GM21447 (cell line): ENCODE data around the gene DLX4.

Experiments used
- ATAC-seq: cut with Tn5 transposase; IDR thresholded peaks from one replicate; pipeline ENCODE4 v1.9.1; 2021; ENCODE audit not compliant: unreplicated experiment

The DLX4 gene

GRCh38 chr17:49946208-49946607, 22.8 kb upstream of the DLX4 start:
- ATAC-seq = no peak

GRCh38 chr17:49946964-49947584, 21.9 kb upstream of the DLX4 start:
- no peak for ATAC-seq

GRCh38 chr17:49949634-49950033, 19.4 kb upstream of the DLX4 start:
- no peak for ATAC-seq

GRCh38 chr17:49951362-49952082, 17.5 kb upstream of the DLX4 start:
- no peak for ATAC-seq

- no peak for ATAC-seq
These were observed 16.6 kb upstream of the DLX4 start for GRCh38 chr17:49952209-49952911.

GRCh38 chr17:49952912-49953497, 16.0 kb upstream of the DLX4 start:
- ATAC-seq = no peak

- no peak for ATAC-seq
These were observed 13.8 kb upstream of the DLX4 start for GRCh38 chr17:49955157-49955556.

- ATAC-seq = no peak
These were observed 12.2 kb upstream of the DLX4 start for GRCh38 chr17:49956780-49957179.

- ATAC-seq = no peak
These were observed 11.6 kb upstream of the DLX4 start for GRCh38 chr17:49957350-49957749.

GRCh38 chr17:49958723-49959122, 10.3 kb upstream of the DLX4 start:
- no peak for ATAC-seq

- ATAC-seq = no peak
These were observed 9.6 kb upstream of the DLX4 start for GRCh38 chr17:49959183-49959935.

GRCh38 chr17:49962599-49963308, 6.2 kb upstream of the DLX4 start:
- no peak for ATAC-seq

- no peak for ATAC-seq
These were observed 5.7 kb upstream of the DLX4 start for GRCh38 chr17:49963309-49963625.

GRCh38 chr17:49963626-49964302, 5.2 kb upstream of the DLX4 start:
- no peak for ATAC-seq

GRCh38 chr17:49964303-49964768, 4.7 kb upstream of the DLX4 start:
- ATAC-seq = no peak

- no peak for ATAC-seq
These were observed 4.0 kb upstream of the DLX4 start for GRCh38 chr17:49964769-49965523.

GRCh38 chr17:49965524-49965909, 3.5 kb upstream of the DLX4 start:
- no peak for ATAC-seq

GRCh38 chr17:49966767-49967166, 2.2 kb upstream of the DLX4 start:
- ATAC-seq = no peak

GRCh38 chr17:49967205-49967604, 1.8 kb upstream of the DLX4 start:
- no peak for ATAC-seq
